Left lung (tissue), 10 donors: ENCODE measurements around the gene DMD. TPM values are rescaled to one million over a fixed set of nuclear protein-coding genes. Genes with fewer than 3 reads are reported as not detected.

Source experiments
- ATAC-seq: fragments of 200-7000 bp; cut with Tn5 transposase; one replicate; pipeline ENCODE4 v1.9.1; 2020; ENCODE audit warnings: moderate library complexity
- DNase-seq, 4 donors: peaks; one replicate each; pipeline ENCODE4 v3.0.0-alpha.2; 2013 to 2020
- H3K27ac ChIP-seq, 2 donors: fragments of 200-600 bp; sonication (generic) in 1 of 2; one replicate each; pipeline versions ENCODE4 v1.5.0 to v1.8.0; 2020 to 2021
- H3K27me3 ChIP-seq, 2 donors: fragments of 200-600 bp; sonication (generic) in 1 of 2; one replicate each; pipeline versions ENCODE4 v1.5.0 to v1.8.0; 2020 to 2021
- H3K36me3 ChIP-seq, 2 donors: fragments of 200-600 bp; sonication (generic) in 1 of 2; one replicate each; pipeline versions ENCODE4 v1.5.0 to v1.8.0; 2020 to 2021
- H3K4me1 ChIP-seq, 2 donors: fragments of 200-600 bp; one replicate each; pipeline ENCODE4 v1.8.0; 2021
- H3K4me3 ChIP-seq, 2 donors: fragments of 200-600 bp; sonication (generic) in 1 of 2; one replicate each; pipeline versions ENCODE4 v1.5.0 to v1.8.0; 2020 to 2021; ENCODE audit warnings: mild to moderate bottlenecking in 1 of 2
- H3K9me3 ChIP-seq, 2 donors: fragments of 200-600 bp; sonication (generic) in 1 of 2; one replicate each; pipeline versions ENCODE4 v1.5.0 to v1.8.0; 2020 to 2021
- CTCF ChIP-seq, 2 donors: fragments of 200-600 bp; sonication (generic) in 1 of 2; IDR thresholded peaks; one replicate each; pipeline versions ENCODE4 v1.5.0 to v1.8.0; 2021; ENCODE audit warnings: antibody characterized with exemption in 2 of 2
- intact Hi-C, 2 donors: fragments of 100-400 bp; cut with DNase I; formaldehyde crosslinking; loops; one replicate each; pipeline versions ENCODE4 v1.11.2 to v1.14.2; 2022
- polyA plus RNA-seq, 6 donors: library from polyadenylated mRNA; unstranded; fragments of 120-200 nt; gene quantifications; one replicate each; pipeline ENCODE4 v1.2.1, GENCODE V29; 2013; ENCODE audit not compliant: insufficient read length in 6 of 6
- total RNA-seq, 2 donors: library from RNA; stranded (reverse); fragmentation: NEBNext Ultra II Directional; extraction: Animal tissue kit (Norgen Biotek cat#: 25700); gene quantifications; one replicate each; pipeline ENCODE4 v1.2.1, GENCODE V29; 2021
- donor health status: DM: no; HTN: yes; CAD: no.
- donor health status: DM: no; HTN: no; CAD: no.

DMD gene
- total and polyA plus RNA-seq, 8 donors: 16.6 to 68.8 (median 54.0) TPM

GRCh38 chrX:31819455-31819854 lies 1391.9 kb downstream of the DMD start:
- intact Hi-C loops: no loop called here
- no peak overlapping the region for H3K27ac ChIP-seq
- H3K36me3 ChIP-seq: no peaks in the 10 kb centered on the region
- H3K9me3 ChIP-seq: no peaks in the 10 kb centered on the region
- DNase-seq: no peak
- H3K4me1 ChIP-seq: no peaks in the 10 kb centered on the region
- H3K4me3 ChIP-seq: no peak overlapping the region
- no peak for ATAC-seq
- no peaks in the 10 kb centered on the region for H3K27me3 ChIP-seq
- no peak for TF ChIP-seq CTCF (IDR thresholded peaks at IDR 0.05)

GRCh38 chrX:31811106-31811505 lies 1400.2 kb downstream of the DMD start:
- Histone ChIP-seq H3K36me3 (no peaks in the 10 kb centered on the region), H3K27me3 (no peaks in the 10 kb centered on the region), H3K4me1 (no peaks in the 10 kb centered on the region), H3K27ac (no peak overlapping the region), H3K9me3 (no peaks in the 10 kb centered on the region), H3K4me3 (no peak overlapping the region)
- no peak for ATAC-seq
- TF ChIP-seq CTCF (IDR thresholded peaks at IDR 0.05): no peak
- intact Hi-C loops: no loop called here
- DNase-seq: no peak

- DNase-seq (no peak), ATAC-seq (no peak)
- Histone ChIP-seq H3K27me3 (no peaks in the 10 kb centered on the region), H3K27ac (no peak overlapping the region), H3K36me3 (no peaks in the 10 kb centered on the region), H3K4me3 (no peak overlapping the region), H3K4me1 (no peaks in the 10 kb centered on the region), H3K9me3 (no peaks in the 10 kb centered on the region)
- intact Hi-C loops: no loop called here
- TF ChIP-seq CTCF (IDR thresholded peaks at IDR 0.05): no peak
Observed at GRCh38 chrX:31808357-31808756, 1403.0 kb downstream of the DMD start.

GRCh38 chrX:31807165-31807564 lies 1404.2 kb downstream of the DMD start:
- no peak overlapping the region for H3K27ac ChIP-seq
- DNase-seq: no peak
- intact Hi-C loops: no loop called here
- H3K27me3 ChIP-seq: no peaks in the 10 kb centered on the region
- no peak overlapping the region for H3K4me3 ChIP-seq
- H3K9me3 ChIP-seq: no peaks in the 10 kb centered on the region
- no peaks in the 10 kb centered on the region for H3K4me1 ChIP-seq
- TF ChIP-seq CTCF (IDR thresholded peaks at IDR 0.05): no peak
- no peaks in the 10 kb centered on the region for H3K36me3 ChIP-seq
- ATAC-seq: no peak

- Histone ChIP-seq H3K27ac (no peak overlapping the region), H3K4me1 (no peaks in the 10 kb centered on the region), H3K36me3 (no peaks in the 10 kb centered on the region), H3K4me3 (no peak overlapping the region), H3K27me3 (no peaks in the 10 kb centered on the region), H3K9me3 (no peaks in the 10 kb centered on the region)
- DNase-seq: peak in 2 of 4 donors; percentile 57 to 64
- ATAC-seq: no peak
- intact Hi-C loops: no loop called here
- no peak for TF ChIP-seq CTCF (IDR thresholded peaks at IDR 0.05)
Observed at GRCh38 chrX:31805781-31806180, 1405.6 kb downstream of the DMD start.
